BJ (cell line): ENCODE data around the gene ZNF292. TPM values are rescaled to one million over a fixed set of nuclear protein-coding genes. Genes with fewer than 3 reads are reported as not detected.

Experiments
- CTCF ChIA-PET: fragments of 350-600 bp; formaldehyde crosslinking; extraction: SDS; loops from one replicate; lab custom pipeline; 2021; ENCODE audit warnings: antibody characterized with exemption, inconsistent platforms; lab: Yijun Ruan, JAX
- POLR2A ChIA-PET: fragments of 300-600 bp; sonication (Branson Sonifier 250); formaldehyde crosslinking; extraction: SDS; loops from one replicate; lab custom pipeline; 2021; ENCODE audit warnings: antibody characterized with exemption; lab: Charles Lee
- DNase-seq: peaks from one replicate; pipeline ENCODE4 v3.0.0-alpha.2; 2011; ENCODE audit warnings: low read depth
- H3K27me3 ChIP-seq: 2 replicates; pipeline ENCODE4 v1.6.0; 2011; ENCODE audit warnings: low read length; ENCODE audit not compliant: control insufficient read depth, insufficient read depth
- H3K36me3 ChIP-seq: 2 replicates; pipeline ENCODE4 v1.5.1; 2011; ENCODE audit warnings: low read length; ENCODE audit not compliant: control insufficient read depth, insufficient read depth
- H3K4me3 ChIP-seq: 2 replicates; pipeline ENCODE4 v1.5.1; 2011; ENCODE audit warnings: low read depth, mild to moderate bottlenecking, control low read depth, low read length
- polyA plus RNA-seq: library from polyadenylated mRNA; depleted of rRNA; stranded (reverse); fragments of >200 nt; gene quantifications from 2 replicates; pipeline ENCODE4 v1.2.3, GENCODE V29; 2011
- TF ChIP-seq, protein P1 (sequence below): IDR thresholded peaks from 2 replicates; pipeline ENCODE4 v1.5.1; 2011; ENCODE audit warnings: low read depth, mild to moderate bottlenecking, control low read depth, inconsistent platforms, low read length, moderate library complexity; ENCODE audit not compliant: insufficient read depth

The ZNF292 gene
- polyA plus RNA-seq, 1 experiment, result 4.1 TPM

DNA sequence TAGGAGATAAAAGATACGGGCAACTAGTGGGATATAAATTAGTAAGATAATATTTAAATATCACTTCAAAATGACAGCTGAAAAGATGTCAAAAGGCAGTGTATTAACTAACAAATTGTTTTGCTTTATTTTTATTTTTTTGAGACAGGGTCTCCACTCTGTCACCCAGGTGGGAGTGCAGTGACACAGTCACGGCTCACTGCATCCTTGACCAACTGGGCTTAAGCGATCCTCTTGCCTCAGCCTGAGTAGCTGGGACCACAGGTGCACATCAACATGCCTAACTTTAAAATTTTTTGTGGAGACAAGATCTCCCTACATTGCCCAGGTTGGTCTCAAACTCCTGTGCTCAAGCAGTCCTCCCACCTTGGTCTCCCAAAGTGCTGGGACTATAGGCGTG is 5.9 kb downstream of the ZNF292 start:
- Histone ChIP-seq H3K27me3 (no peaks in the 10 kb centered on the region), H3K36me3 (no peaks in the 10 kb centered on the region), H3K4me3 (no peak overlapping the region)
- POLR2A ChIA-PET, result no interaction called here
- CTCF ChIA-PET, result interaction anchor here (1.3 kb wide), 1 partner anchor 16 kb away, joined by 7 read pairs; no protein-coding TSS in a partner anchor
- TF ChIP-seq, protein P1, sequence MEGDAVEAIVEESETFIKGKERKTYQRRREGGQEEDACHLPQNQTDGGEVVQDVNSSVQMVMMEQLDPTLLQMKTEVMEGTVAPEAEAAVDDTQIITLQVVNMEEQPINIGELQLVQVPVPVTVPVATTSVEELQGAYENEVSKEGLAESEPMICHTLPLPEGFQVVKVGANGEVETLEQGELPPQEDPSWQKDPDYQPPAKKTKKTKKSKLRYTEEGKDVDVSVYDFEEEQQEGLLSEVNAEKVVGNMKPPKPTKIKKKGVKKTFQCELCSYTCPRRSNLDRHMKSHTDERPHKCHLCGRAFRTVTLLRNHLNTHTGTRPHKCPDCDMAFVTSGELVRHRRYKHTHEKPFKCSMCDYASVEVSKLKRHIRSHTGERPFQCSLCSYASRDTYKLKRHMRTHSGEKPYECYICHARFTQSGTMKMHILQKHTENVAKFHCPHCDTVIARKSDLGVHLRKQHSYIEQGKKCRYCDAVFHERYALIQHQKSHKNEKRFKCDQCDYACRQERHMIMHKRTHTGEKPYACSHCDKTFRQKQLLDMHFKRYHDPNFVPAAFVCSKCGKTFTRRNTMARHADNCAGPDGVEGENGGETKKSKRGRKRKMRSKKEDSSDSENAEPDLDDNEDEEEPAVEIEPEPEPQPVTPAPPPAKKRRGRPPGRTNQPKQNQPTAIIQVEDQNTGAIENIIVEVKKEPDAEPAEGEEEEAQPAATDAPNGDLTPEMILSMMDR, result no peak
- DNase-seq, result no peak

DNA sequence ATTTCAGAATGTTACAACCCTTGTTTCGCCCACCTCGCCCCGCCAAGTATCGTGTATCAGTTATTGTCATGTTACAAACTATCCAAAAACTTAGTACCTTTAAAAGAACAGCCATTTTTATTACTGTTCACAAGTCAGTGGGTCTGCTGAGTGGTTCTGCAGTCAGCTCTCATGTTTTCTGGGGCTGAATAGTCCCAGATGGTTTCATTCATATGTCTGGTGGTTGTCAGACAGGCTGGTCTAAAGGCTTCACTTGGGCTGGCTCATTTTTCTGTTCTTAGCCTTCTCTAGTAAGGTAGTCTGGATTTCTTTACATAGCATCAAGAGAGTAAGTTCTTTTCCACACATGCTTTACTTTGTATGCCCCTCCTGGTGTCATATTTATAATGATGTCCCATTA is 8.6 kb downstream of the ZNF292 start:
- POLR2A ChIA-PET, result no interaction called here

DNA sequence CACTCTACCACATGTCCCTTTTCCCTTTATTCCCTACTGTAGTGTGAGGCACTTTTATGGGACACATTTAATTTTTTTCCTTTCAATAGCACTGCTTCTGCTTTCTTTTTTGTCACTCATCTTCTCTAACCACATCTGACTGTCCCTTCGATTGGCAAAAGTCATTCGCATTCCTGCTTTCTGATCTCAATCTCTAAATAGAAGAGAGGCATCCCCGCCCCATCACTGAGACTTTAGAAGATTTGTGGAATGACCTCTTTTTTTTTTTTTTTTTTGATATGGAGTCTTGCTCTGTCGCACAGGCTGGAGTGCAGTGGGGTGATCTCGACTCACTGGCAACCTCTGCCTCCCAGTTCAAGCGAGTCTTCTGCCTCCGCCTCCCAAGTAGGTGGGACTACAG is 9.1 kb downstream of the ZNF292 start:
- no peak overlapping the region for H3K4me3 ChIP-seq
- DNase-seq, result no peak
- ChIA-PET CTCF (no interaction called here), POLR2A (no interaction called here)
- H3K36me3 ChIP-seq, result no peaks in the 10 kb centered on the region
- TF ChIP-seq, protein P1, result no peak
- H3K27me3 ChIP-seq, result no peaks in the 10 kb centered on the region

More for the DNA sequence above, 8.6 kb downstream of the ZNF292 start:
- Histone ChIP-seq H3K36me3 (no peaks in the 10 kb centered on the region), H3K4me3 (no peak overlapping the region), H3K27me3 (no peaks in the 10 kb centered on the region)
- TF ChIP-seq, protein P1, result no peak
- DNase-seq, result no peak
- CTCF ChIA-PET, result no interaction called here

DNA sequence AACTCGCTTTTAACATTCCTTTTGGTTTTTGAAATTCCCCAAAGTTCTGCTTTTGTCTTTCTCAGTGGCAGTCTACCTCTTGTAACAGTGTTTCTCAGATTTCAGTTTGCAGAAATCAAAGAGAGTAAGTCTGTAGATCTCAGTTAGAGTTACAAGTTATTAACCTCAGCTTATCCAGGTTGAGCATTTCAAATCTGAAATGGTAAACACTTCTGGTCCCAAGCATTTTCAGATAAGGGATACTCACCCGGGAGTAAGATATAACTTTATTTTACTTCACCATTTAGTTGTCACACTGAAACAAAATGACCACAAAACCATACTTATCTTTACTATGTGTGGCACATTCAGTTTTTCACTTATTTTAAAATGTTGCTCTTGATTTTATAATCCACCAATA is 9.8 kb downstream of the ZNF292 start:
- POLR2A ChIA-PET, result interaction anchor here (0.6 kb wide), 1 partner anchor 98 kb away, joined by 4 read pairs; no protein-coding TSS in a partner anchor
- no peak overlapping the region for H3K4me3 ChIP-seq
- CTCF ChIA-PET, result no interaction called here

DNA sequence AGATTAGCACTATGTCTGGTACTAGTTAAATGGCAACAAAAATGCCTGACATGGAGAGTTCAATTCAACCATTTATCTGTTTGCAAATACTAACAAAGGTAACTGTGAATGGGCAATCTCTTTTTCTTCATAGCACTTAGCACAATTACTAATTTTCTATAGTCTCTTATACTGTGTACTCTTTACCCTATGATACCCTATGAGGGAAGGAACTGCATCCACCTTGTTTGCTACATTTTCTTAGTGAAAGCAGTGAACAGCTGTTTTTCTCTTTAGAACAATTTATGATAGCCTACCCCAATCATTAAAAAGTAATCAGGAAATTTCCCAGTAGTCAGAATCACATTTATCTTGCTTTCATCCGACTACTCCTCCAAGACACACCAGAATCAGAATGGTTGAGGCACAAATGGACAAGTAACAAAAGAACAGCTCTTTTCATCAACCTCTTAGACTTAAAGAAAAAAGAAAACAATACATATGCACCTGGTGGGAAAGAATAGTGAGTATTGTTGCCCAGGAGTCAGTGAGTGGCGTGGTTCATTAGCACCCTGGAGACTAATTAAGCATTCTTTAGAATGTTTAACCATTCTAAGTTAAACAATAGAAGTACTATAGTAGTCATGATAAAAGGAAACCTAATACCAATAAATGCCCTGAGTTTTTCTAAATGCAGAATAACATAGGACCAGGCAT is 16.7 kb downstream of the ZNF292 start:
- Histone ChIP-seq H3K4me3 (no peak overlapping the region), H3K36me3 (no peaks in the 10 kb centered on the region), H3K27me3 (no peaks in the 10 kb centered on the region)
- POLR2A ChIA-PET, result interaction anchor here (0.6 kb wide), 1 partner anchor 10 kb away, joined by 3 read pairs; no protein-coding TSS in a partner anchor
- CTCF ChIA-PET, result interaction anchor here (1.0 kb wide), 1 partner anchor 221 kb away, joined by 4 read pairs; no protein-coding TSS in a partner anchor
- no peak for DNase-seq
- TF ChIP-seq, protein P1, result no peak

More for the DNA sequence above, 9.8 kb downstream of the ZNF292 start:
- Histone ChIP-seq H3K27me3 (no peaks in the 10 kb centered on the region), H3K36me3 (no peaks in the 10 kb centered on the region)
- DNase-seq, result no peak
- TF ChIP-seq, protein P1, result no peak
